GM18505 (cell line): ENCODE measurements around the gene HIF1A.
"Not testable (repeated sequence)": the region's sequence is repeated elsewhere in the genome, so short reads cannot be mapped to it uniquely, and the experiment has no call there.

ENCODE experiments used
- ATAC-seq: cut with Tn5 transposase; IDR thresholded peaks from one replicate; pipeline ENCODE4 v1.9.1; 2021; ENCODE audit not compliant: unreplicated experiment
- POLR2A ChIP-seq: IDR thresholded peaks from 4 replicates; pipeline ENCODE4 v1.6.1; 2011; ENCODE audit warnings: borderline replicate concordance; ENCODE audit not compliant: insufficient read depth, insufficient read length; ENCODE audit errors: extremely low read depth

Gene HIF1A

DNA sequence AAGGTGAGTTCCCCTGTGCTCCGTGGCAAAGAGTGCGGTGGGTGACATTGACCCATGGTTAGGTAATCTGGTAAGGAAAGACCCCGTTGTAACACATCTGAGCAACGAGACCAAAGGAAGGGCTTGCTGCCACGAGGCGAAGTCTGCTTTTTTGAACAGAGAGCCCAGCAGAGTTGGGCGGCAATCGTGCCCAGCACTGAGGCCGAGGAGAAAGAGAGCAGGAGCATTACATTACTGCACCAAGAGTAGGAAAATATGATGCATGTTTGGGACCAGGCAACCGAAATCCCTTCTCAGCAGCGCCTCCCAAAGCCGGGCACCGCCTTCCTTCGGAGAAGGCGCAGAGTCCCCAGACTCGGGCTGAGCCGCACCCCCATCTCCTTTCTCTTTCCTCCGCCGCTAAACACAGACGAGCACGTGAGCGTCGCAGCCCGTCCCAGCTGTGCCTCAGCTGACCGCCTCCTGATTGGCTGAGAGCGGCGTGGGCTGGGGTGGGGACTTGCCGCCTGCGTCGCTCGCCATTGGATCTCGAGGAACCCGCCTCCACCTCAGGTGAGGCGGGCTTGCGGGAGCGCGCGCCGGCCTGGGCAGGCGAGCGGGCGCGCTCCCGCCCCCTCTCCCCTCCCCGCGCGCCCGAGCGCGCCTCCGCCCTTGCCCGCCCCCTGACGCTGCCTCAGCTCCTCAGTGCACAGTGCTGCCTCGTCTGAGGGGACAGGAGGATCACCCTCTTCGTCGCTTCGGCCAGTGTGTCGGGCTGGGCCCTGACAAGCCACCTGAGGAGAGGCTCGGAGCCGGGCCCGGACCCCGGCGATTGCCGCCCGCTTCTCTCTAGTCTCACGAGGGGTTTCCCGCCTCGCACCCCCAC, at the start of gene HIF1A:
Gene HIF1A (plus strand): TSS at position 684 of the 865 bp plus-strand sequence. CDS start 292 bp downstream, outside the sequence.
- peak; percentile 94 for ATAC-seq
- TF ChIP-seq POLR2A = peak; percentile 99

DNA sequence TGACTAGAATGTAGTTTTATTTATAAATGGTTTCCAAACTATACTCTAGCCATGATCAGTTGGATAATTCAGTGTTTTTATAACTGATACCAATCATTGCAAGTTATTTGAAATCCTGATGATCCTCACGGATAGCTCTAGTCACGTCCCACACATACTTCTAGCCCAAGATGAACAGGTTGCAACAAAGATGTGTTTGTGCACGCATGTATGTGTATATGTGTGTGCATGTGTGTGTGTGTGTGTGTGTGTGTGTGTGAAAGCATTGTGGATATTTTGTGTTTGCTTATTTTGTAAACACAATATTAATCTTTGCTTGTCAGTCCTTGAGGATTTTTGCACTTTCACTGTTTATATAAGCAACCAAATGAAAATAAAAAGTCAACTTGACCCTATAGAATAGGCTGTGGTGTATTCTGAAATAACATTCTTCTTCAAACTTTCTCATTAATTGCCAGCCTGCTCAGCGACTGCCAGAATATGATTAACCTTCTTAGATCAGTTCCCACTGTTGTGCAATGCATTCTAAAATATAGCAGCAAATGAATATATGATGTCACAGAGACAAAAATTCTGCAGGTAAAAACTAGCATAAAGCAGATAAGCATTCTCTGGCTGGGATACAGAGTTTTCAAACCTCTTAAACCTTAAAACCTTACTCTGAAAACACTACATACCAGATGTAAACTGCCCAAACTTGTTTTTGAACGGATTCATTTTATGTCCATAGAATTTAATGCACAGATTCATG, 48.8 kb upstream of the HIF1A start:
- ATAC-seq = no peak
- no peak for TF ChIP-seq POLR2A

DNA sequence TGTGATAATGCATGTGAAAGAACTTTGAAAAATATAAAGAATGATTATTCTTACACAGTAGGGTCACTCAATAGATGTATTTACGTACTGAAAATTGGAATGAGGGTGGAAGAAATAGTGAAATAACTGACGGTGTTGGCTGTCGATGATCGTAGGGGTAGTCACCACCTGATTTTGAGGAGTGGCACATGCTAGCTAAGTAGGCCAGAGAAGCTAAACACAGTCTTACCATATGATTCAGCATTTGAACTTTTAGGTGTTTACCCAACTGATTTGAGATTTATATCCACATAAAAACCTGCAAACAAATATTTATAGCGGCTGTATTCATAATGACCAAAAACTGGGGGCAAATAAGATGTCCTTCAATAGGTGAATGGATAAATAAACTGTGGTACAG, 47.6 kb upstream of the HIF1A start:
- no peak for ATAC-seq
- no peak for TF ChIP-seq POLR2A

DNA sequence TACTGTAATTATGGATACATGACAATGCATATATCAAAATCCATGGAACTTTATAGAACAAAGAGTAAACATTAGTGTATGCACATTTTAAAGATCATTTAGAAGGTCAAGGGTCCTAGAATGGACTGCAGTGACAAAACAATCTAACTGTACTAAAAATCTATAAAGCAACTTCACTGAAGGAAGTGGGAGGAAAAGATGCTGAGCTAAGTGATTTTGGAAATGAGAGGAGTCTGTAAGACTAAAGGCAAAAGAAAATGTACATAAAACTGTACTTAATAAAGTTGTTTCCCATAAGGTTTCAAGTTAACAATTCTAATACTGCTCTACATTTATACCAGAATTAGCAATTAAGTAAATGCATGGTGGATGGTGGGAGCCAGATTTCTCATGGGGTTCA, 46.9 kb upstream of the HIF1A start:
- TF ChIP-seq POLR2A = no peak
- no peak for ATAC-seq

DNA sequence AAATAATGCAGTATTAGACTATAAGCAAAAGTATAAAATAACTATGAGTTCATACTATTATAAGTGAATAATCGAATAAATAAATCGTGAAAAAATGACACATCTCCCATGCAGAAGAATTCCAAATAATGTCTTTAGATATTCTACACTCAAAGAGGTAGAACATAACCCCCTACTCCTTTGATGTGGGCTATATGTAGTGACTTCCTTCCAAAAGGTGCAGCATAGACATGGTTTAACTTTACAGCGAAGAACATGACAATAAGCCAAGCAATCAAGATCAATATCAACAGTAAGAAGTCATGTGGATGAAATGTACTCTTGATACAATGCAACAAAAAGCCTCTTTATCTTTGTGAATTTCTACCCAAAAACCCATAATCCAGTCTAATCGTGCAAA, 46.0 kb upstream of the HIF1A start:
- ATAC-seq = no peak

DNA sequence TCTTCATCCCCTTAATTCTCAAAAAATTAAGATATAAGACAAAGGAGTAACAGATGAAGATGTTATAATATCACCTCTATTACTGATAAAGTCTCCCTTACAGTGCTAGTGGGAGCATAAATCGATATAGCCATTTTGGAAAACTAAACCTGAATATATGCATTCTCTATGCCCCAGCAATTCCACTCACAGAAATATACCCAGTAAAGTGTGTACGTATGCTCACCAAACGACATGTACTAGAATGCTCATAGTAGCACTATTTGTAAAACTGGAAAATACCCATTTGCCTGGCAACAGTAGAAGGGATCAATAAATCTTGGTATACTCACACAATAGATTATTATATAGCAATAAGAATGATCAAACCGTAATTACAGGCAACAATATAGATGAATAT, 44.0 kb upstream of the HIF1A start:
- ATAC-seq = no peak
- no peak for TF ChIP-seq POLR2A

More for the DNA sequence above, 46.0 kb upstream of the HIF1A start:
- no peak for TF ChIP-seq POLR2A

DNA sequence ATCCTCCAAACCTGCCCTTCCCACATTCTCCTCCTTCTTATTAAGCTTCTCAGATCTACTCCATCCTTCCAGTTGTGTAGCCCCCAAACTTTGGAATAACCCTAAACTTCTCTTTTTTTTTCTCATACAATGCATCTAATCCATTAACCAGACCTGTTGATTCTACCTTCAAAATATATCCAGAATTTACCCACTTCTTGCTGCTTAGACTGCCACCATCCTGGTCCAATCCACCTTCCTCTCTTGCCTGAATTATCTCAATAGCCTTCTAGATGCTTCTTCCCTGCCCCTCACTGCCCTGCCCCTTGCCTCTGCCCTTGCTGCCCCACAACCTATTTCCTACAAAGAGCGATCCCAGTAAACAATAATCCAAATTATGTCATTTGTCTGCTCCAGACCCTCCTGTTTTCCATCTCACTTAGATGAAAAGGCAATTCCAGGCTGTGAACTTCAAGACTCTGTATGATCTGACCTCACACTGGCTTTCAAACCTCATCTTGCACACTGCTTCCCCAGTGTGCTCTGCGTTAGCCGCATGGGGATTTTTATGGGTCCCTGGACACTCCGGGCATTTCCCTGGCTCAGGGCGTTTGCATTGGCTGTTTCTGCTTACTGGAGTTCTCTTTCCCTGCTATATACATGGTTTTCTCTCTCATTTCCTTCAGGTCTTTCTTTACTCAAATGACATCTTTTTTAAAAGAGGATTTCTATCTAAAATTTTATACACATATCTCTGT, 42.6 kb upstream of the HIF1A start:
- ATAC-seq = no peak
- no peak for TF ChIP-seq POLR2A

DNA sequence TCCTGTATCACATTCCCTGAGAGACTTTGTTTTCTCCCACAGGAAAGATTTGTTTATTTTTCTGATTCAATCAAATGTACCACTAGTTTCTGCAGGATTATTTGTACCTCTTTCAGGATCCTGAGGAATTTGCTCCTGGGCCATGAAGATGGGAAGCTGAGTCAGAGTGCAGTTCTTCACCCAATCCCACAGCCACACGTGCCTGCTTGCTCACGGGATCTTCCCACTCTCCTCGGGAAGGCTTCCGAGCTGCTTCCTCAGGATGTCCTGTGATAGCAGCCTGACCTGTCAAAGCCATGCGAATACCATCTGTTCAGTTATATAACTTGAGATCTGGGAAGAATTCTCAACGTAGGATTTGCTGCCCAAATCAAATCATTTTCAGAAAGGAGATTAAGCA, 41.8 kb upstream of the HIF1A start:
- ATAC-seq = no peak
- no peak for TF ChIP-seq POLR2A

DNA sequence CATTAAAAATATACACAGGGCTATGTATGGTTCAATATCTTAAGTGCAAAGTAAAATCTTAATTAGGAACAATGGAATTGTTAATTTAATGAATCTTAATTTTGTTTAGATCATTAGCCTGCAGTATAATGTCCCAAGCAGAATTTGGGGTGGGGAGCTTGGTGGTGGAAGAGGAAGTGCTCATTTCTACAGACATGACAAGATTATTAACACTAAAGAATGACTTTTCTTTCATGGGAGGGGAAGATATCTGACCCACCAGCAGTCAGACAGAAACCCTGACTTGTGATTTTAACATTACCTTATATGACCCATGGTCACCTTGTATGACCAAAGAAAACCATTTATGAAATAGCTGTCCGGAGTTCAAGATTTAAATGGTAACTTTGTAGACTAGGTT, 41.3 kb upstream of the HIF1A start:
- ATAC-seq = no peak
- TF ChIP-seq POLR2A = no peak

DNA sequence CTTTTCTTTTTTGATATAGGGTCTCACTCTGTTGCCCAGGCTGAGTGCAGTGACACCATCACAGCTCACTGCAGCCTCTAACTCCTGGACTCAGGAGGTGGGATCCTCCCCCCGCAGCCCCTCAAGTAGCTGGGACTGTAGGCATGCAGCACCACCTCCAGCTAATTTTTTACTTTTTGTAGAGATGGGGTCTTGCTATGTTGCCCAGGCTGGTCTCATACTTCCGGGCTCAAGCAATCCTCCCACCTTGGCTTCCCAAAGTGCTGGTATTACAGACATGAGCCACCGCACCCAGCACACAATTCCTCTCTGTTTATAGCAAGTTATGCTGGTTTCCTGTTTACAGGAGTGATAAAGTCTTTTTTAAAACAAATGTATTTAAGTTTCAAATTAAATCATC, 39.5 kb upstream of the HIF1A start:
- no peak for ATAC-seq
- TF ChIP-seq POLR2A = no peak

DNA sequence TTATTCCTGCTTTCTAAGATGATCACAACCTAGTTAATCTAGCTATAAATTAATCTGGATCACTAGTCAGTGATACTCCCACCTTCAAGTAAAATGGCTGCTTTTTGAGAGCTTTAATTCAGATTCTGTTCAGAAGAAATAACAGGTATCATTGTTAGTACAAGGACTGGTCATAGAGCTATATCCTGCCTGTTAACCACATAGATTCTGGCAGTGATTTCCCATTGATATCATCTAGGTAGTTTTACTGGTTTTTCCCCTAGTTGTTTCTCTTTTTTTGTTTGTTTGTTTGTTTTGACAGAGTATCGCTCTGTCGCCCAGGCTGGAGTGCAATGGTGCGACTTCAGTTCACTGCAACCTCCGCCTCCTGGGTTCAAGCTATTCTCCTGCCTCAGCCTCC, 39.0 kb upstream of the HIF1A start:
- TF ChIP-seq POLR2A = no peak
- no peak for ATAC-seq

DNA sequence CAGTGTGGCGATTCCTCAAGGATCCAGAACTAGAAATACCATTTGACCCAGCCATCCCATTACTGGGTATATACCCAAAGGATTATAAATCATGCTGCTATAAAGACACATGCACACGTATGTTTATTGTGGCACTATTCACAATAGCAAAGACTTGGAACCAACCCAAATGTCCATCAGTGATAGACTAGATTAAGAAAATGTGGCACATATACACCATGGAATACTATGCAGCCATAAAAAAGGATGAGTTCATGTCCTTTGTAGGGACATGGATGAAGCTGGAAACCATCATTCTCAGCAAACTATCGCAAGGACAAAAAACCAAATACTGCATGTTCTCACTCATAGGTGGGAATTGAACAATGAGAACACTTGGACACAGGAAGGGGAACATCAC, 37.2 kb upstream of the HIF1A start:
- not testable (repeated sequence) for ATAC-seq

DNA sequence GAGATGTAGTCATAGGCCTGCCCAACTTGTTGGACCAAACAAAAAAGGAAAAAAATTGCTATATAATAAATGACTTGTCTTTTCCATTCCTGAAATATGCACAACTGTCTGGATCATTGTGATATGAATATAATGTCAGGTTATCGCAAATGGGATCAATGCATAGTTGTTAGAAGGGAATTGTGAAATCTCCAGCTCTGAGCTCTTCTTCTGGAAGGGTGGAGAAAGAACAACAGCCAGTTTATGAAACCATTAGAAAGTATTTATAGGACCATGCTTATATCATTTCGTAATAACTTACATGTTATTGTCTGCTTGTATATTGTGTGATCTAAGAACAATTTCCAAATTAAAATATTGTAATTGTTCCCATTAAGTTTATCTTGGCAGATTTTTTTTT, 35.7 kb upstream of the HIF1A start:
- no peak for ATAC-seq
- TF ChIP-seq POLR2A = no peak
